Neural cell (in vitro differentiated cells): ENCODE results near the gene SLC16A2.

Experiments used
- CTCF ChIP-seq: fragments of 450-650 bp; IDR thresholded peaks from 2 replicates; pipeline ENCODE4 v1.5.1; 2014; ENCODE audit warnings: antibody characterized with exemption, mild to moderate bottlenecking, moderate library complexity; ENCODE audit not compliant: poor library complexity, severe bottlenecking
- EZH2 ChIP-seq: fragments of 200-600, 300-800 bp; shearing (Covaris generic), sonication (generic); IDR thresholded peaks from 2 replicates; pipeline ENCODE4 v1.6.1; 2014; ENCODE audit warnings: antibody characterized with exemption, low read length, borderline replicate concordance, mild to moderate bottlenecking; ENCODE audit not compliant: insufficient read depth, poor library complexity, severe bottlenecking

- TF ChIP-seq CTCF (no peak), EZH2 (no peak)
These were observed 93.1 kb downstream of the SLC16A2 start for GRCh38 chrX:74514384-74514783.
